Limb (tissue), 2 donors: Measurements from ENCODE around the gene ZNF165.
A peak's percentile ranks its signal among the peaks of the same experiment; 100 is the strongest.
"Not testable (repeated sequence)": the region's sequence is repeated elsewhere in the genome, so short reads cannot be mapped to it uniquely, and the experiment has no call there.

Source experiments
- DNase-seq, 2 donors: peaks; one replicate each; pipeline ENCODE4 v3.0.0-alpha.2; 2016; ENCODE audit errors: extremely low spot score in 2 of 2

ZNF165 gene

DNA sequence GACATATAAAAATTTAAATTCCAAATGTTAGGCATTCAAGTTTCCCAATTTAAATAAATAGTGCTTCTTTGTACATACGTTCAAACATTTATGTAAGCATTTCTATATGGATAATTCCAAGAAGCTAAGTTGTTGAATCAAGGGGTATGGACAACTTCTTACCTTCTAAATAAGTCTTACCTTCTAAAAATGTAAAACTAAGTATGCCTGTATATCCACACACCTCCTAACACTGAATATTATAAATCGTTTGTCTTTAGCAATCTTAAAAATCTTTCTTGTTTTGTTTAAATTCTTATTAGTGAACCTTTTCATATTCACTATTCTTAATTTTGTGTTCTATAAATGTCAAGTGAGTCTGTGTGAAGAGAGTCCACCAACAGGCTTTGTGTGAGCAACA, 41.5 kb downstream of the ZNF165 start:
- no peak for DNase-seq

DNA sequence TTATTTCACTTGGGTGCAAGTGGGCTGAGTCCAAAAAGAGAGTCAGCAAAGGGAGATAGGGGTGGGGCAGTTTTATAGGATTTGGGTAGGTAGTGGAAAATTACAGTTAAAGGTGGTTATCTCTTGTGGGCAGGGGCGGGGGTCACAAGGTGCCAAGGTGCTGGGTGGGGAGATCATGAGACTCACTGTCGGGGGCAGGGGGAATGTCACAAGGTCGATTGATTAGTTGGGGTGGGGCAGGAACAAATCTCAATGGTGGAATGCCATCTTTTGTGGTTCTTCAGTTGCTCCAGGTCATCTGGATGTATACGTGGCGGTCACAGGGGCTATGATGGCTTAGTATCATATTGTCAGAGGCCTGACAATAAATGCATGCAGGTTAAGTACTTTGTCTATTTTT, 41.9 kb downstream of the ZNF165 start:
- DNase-seq: not testable (repeated sequence)

DNA sequence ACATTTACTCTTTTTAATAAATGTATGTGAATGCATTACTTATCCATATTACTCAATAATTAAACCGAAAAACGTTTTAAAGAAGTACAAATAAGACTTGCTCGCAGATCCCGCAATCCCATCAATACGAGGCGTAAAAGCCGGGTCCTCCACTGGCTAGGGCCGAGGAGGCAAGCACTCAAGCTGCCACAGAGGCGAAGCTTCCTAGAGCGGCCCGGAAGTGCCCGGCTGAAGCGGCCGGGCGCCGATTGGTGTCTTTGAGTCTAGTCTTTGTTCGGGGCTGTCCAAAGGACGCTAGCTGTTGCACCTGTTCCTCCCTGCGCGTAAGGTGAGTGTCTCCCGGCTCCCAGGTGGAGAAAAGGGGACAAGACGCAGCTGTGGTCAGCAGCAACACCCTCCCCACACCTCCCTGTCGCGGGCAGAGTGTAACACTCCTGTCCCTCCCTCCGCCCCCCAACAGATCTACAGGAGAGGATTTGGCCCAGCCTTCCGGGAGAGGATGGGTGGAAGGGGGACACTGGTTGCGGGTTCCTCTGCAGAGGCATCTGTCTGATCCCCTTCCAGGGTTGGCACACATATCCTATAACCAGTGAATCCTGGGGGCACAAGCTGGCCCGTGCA, 44.1 kb downstream of the ZNF165 start, which contains the start of gene ZSCAN16:
TSS of gene ZSCAN16 (plus strand) at position 260 of the 621 bp plus-strand sequence. CDS start 835 bp downstream, outside the sequence.
- peak; percentile 85 to 86 for DNase-seq

DNA sequence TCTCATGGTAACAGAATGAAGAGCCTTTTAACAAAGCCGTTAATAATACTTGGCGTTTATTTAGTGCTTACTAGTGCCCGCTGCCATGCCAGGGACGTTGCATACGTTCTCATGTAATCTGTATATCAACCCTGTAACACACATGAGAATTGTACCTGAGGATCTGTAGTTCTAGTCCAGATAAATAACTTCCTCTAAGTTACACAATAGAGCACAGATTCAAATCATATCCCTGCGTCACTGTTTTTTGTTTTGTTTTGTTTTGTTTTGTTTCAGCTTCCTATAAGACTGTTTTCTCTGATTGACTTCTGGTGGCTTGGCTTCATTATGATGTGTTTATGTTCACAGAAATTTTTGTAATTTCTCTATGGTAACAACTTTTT, 44.6 kb downstream of the ZNF165 start:
- no peak for DNase-seq

- no peak for DNase-seq
Measured at GRCh38 chr6:28125401-28125800, 45.0 kb downstream of the ZNF165 start.

DNA sequence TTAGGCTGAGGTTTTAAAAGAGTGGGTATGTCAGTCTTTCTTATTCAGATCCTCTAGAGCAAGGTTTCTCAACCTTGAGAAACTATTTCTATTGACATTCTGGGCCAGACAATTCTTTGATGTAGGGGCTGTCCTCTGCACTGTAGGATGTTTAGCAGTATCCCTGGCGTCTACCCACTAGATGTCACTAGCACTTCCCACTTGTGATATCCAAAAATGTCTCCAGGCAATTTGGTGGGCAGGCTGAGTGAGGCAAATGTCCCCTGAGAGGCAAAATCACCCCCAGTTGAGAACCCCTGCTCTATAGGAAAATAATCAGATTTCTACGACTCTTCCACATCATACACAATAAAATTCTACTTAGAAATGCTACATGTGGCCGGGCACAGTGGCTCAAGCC, 53.6 kb downstream of the ZNF165 start:
- DNase-seq: peak in 1 of 2 donors; percentile 31

GRCh38 chr6:28134716-28135115, 54.3 kb downstream of the ZNF165 start:
- DNase-seq: no peak

DNA sequence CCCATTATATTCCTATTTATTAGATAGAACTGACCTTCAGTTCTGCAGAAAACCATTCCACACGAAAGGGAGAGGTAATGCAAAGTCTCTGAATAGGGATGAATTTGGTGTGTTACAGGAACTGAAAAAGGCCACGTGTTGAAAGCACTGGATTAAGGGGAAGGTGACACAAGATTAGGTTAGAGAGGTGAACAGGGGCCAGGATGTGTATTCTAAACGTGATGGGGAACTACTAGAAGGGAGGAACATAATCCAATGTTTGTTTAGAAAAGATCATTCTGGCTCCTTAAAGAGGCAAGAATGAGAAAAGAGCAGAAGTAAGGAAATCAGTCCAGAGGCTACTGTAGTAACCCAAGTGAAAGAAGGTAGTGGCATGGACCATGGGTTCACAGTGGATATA, 55.0 kb downstream of the ZNF165 start:
- DNase-seq: no peak

GRCh38 chr6:28136585-28137504, 56.5 kb downstream of the ZNF165 start:
- DNase-seq: peak; percentile 91 to 92

DNA sequence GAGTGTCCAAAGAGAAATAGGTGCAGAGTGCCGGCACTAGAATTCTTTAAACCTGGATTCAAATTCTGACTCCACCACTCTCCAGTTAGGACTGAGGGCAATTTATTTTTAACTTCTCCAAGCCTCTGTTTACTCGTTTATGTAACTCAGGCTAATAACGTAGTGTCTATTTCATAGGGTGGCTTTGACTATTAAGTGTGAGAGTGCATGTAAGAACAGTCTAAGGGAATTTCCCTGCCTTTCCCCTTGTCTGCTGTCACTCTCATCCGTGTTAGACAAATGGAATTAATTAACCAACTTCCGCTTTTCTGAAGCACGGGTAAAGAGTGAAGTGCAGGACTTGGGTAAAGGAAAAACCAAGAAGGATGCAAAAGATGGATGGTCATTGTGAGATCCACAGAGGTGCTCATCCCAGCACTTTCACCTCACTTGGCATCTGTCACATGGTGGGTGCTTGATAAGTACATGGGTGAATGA, 57.2 kb downstream of the ZNF165 start:
- no peak for DNase-seq
